IMR-90 (cell line): ENCODE measurements around the gene BRAF. TPM values are rescaled to one million over a fixed set of nuclear protein-coding genes. Genes with fewer than 3 reads are reported as not detected.

Experiments used
- ATAC-seq: fragments of 200-7000 bp; cut with Tn5 transposase; 2 replicates; pipeline ENCODE4 v1.9.1; 2020; ENCODE audit warnings: low read depth, mild to moderate bottlenecking, moderate library complexity
- BruUV-seq: library from RNA; stranded (reverse); fragments of 400-500 nt; replicated peaks from 2 replicates; lab custom pipeline; 2021; lab: Mats Ljungman, UMichigan
- CTCF ChIA-PET: fragments of 300-600 bp; formaldehyde crosslinking; extraction: SDS; loops from one replicate; lab custom pipeline; 2021; ENCODE audit warnings: antibody characterized with exemption; lab: Yijun Ruan, JAX
- POLR2A ChIA-PET: fragments of 300-600 bp; sonication (Branson Sonifier 250); formaldehyde crosslinking; loops from one replicate; lab custom pipeline; 2022; ENCODE audit warnings: antibody characterized with exemption; ENCODE audit not compliant: unreplicated experiment; lab: Charles Lee
- DNase-seq: peaks from one replicate; pipeline ENCODE4 v3.0.0; 2013
- H2AFZ ChIP-seq: replicated peaks from 2 replicates; pipeline ENCODE3; 2013; ENCODE audit warnings: low read length, mild to moderate bottlenecking; ENCODE audit not compliant: poor library complexity
- H2AK5ac ChIP-seq: 2 replicates; pipeline ENCODE4 v1.6.1; 2013; ENCODE audit warnings: low read depth, low read length, inconsistent platforms
- H2AK9ac ChIP-seq: replicated peaks from 2 replicates; pipeline ENCODE3; 2013; ENCODE audit warnings: mild to moderate bottlenecking, low read depth, low read length, moderate library complexity; ENCODE audit not compliant: poor library complexity
- H2BK120ac ChIP-seq: 2 replicates; pipeline ENCODE4 v1.6.1; 2013; ENCODE audit warnings: low read depth, low read length, inconsistent platforms
- H2BK15ac ChIP-seq: 3 replicates; pipeline ENCODE4 v1.6.1; 2013; ENCODE audit warnings: low read depth, low read length, inconsistent platforms
- H2BK20ac ChIP-seq: 2 replicates; pipeline ENCODE4 v1.6.1; 2013; ENCODE audit warnings: low read depth, mild to moderate bottlenecking, inconsistent platforms, low read length, moderate library complexity
- H2BK5ac ChIP-seq: 2 replicates; pipeline ENCODE4 v1.6.1; 2013; ENCODE audit warnings: mild to moderate bottlenecking, low read depth, low read length, inconsistent platforms; ENCODE audit not compliant: poor library complexity, severe bottlenecking
- H3K14ac ChIP-seq: replicated peaks from 2 replicates; pipeline ENCODE4 v1.6.1; 2013; ENCODE audit warnings: low read depth, low read length, inconsistent platforms
- H3K18ac ChIP-seq: 2 replicates; pipeline ENCODE4 v1.6.1; 2013; ENCODE audit warnings: low read depth, low read length, control low read depth
- H3K23ac ChIP-seq: 2 replicates; pipeline ENCODE4 v1.6.1; 2013; ENCODE audit warnings: low read depth, low read length, inconsistent platforms
- H3K27ac ChIP-seq: 2 replicates; pipeline ENCODE4 v1.5.1; 2013; ENCODE audit warnings: mild to moderate bottlenecking, control low read depth, low read length; ENCODE audit not compliant: insufficient read depth
- H3K27me3 ChIP-seq: 2 replicates; pipeline ENCODE4 v1.6.1; 2013; ENCODE audit warnings: low read length; ENCODE audit not compliant: control insufficient read depth, insufficient read depth
- H3K36me3 ChIP-seq: 2 replicates; pipeline ENCODE4 v1.6.1; 2013; ENCODE audit warnings: low read length, mixed read lengths; ENCODE audit not compliant: control insufficient read depth, insufficient read depth
- H3K4ac ChIP-seq: 2 replicates; pipeline ENCODE4 v1.6.1; 2013; ENCODE audit warnings: low read depth, low read length, inconsistent platforms
- H3K4me1 ChIP-seq: 2 replicates; pipeline ENCODE4 v1.6.1; 2013; ENCODE audit warnings: low read length, mixed read lengths; ENCODE audit not compliant: control insufficient read depth, insufficient read depth
- H3K4me2 ChIP-seq: 2 replicates; pipeline ENCODE4 v1.6.1; 2013; ENCODE audit warnings: low read depth, mild to moderate bottlenecking, control low read depth, low read length, moderate library complexity
- H3K4me3 ChIP-seq: 2 replicates; pipeline ENCODE4 v1.5.1; 2013; ENCODE audit warnings: low read depth, mild to moderate bottlenecking, control low read depth, low read length, moderate library complexity; ENCODE audit not compliant: insufficient read depth
- H3K56ac ChIP-seq: 2 replicates; pipeline ENCODE4 v1.6.1; 2013; ENCODE audit warnings: low read length, inconsistent platforms; ENCODE audit not compliant: insufficient read depth; ENCODE audit errors: extremely low read depth
- H3K79me1 ChIP-seq, 2 experiments: 2 replicates each; pipeline ENCODE4 v1.6.1; 2013; ENCODE audit warnings: low read length in 2 of 2, inconsistent platforms in 1 of 2, low read depth in 1 of 2
- H3K9ac ChIP-seq: 2 replicates; pipeline ENCODE4 v1.6.1; 2013; ENCODE audit warnings: low read depth, low read length, control low read depth
- H3K9me1 ChIP-seq: 2 replicates; pipeline ENCODE4 v1.6.1; 2013; ENCODE audit warnings: low read length, inconsistent platforms; ENCODE audit not compliant: insufficient read depth
- H3K9me3 ChIP-seq: 2 replicates; pipeline ENCODE4 v1.6.1; 2013; ENCODE audit warnings: low read length; ENCODE audit not compliant: control insufficient read depth, insufficient read depth
- H4K20me1 ChIP-seq: 2 replicates; pipeline ENCODE4 v1.6.1; 2013; ENCODE audit warnings: low read length, inconsistent platforms; ENCODE audit not compliant: insufficient read depth
- H4K5ac ChIP-seq: 2 replicates; pipeline ENCODE4 v1.6.1; 2013; ENCODE audit warnings: mild to moderate bottlenecking, low read depth, low read length, control low read depth
- H4K8ac ChIP-seq, 2 experiments: 2 replicates each; pipeline ENCODE4 v1.6.1; 2013; ENCODE audit warnings: low read depth in 2 of 2, low read length in 2 of 2, control low read depth in 1 of 2, inconsistent platforms in 1 of 2
- H4K91ac ChIP-seq: 2 replicates; pipeline ENCODE4 v1.6.1; 2013; ENCODE audit warnings: low read depth, low read length, inconsistent platforms; ENCODE audit not compliant: insufficient read depth
- CEBPB ChIP-seq: IDR thresholded peaks from 2 replicates; pipeline ENCODE4 v1.6.1; 2012; ENCODE audit warnings: low read depth, low read length, improper control_type of control experiment
- CTCF ChIP-seq: conservative IDR thresholded peaks from 2 replicates; pipeline ENCODE4 v1.5.1; 2012; ENCODE audit warnings: mild to moderate bottlenecking, low read depth, low read length, improper control_type of control experiment
- POLR2A ChIP-seq: IDR thresholded peaks from 2 replicates; pipeline ENCODE4 v1.6.1; 2012; ENCODE audit warnings: mild to moderate bottlenecking, low read depth, low read length
- RAD21 ChIP-seq: IDR thresholded peaks from 2 replicates; pipeline ENCODE4 v1.6.1; 2012; ENCODE audit warnings: low read length, improper control_type of control experiment
- WGBS, 2 experiments: methylation state at CpG; one replicate each; pipeline versions ENCODE4 v1.1.5 to v1.1.7; 2013; ENCODE audit warnings: missing lambda C conversion rate in 2 of 2; ENCODE audit not compliant: insufficient read length in 1 of 2; ENCODE audit errors: extremely low coverage in 2 of 2; 5-methylcytosine and 5-hydroxymethylcytosine counted together
- dilution Hi-C: fragments of 300-500 bp; cut with HindIII; formaldehyde crosslinking; loops from one replicate; pipeline ENCODE4 v1.14.3; 2018; ENCODE audit warnings: low sequenced_read_pairs; ENCODE audit not compliant: unreplicated experiment
- in situ Hi-C: fragments of 300-500 bp; cut with MboI; formaldehyde crosslinking; loops from 3 replicates; pipeline ENCODE4 v1.14.3; 2019; ENCODE audit warnings: low sequenced_read_pairs, inconsistent platforms, mixed read lengths
- intact Hi-C: fragments of 100-400 bp; cut with micrococcal nuclease; formaldehyde crosslinking; loops from 2 replicates; pipeline ENCODE4 v1.10.0; 2022
- polyA plus RNA-seq, 3 experiments: library from polyadenylated mRNA; depleted of rRNA; stranded (reverse); fragments of >200 nt; gene quantifications; 2 replicates each; pipeline ENCODE4 v1.2.3, GENCODE V29; 2012; ENCODE audit warnings: low replicate concordance in 1 of 3
- total RNA-seq: library from RNA; depleted of rRNA; stranded (reverse); fragments of >200 nt; gene quantifications from 2 replicates; pipeline ENCODE4 v1.2.3, GENCODE V29; 2012

The BRAF gene
- total and polyA plus RNA-seq, 2 of the 4 experiments (the other 2 are of a cell fraction) = 5.7 to 12.9 TPM

GRCh38 chr7:140922741-140923345, 1.9 kb downstream of the BRAF start (continued):
- TF ChIP-seq CTCF = no peak
- no peak for TF ChIP-seq RAD21

- Histone ChIP-seq H2BK15ac (no peak overlapping the region), H2BK20ac (no peak overlapping the region), H3K9me1 (no peaks in the 10 kb centered on the region), H2AFZ (no peak overlapping the region), H3K56ac (no peak overlapping the region), H3K4me2 (no peak overlapping the region), H2BK5ac (no peak overlapping the region), H3K4ac (no peak overlapping the region), H3K18ac (no peak overlapping the region), H4K8ac (no peak overlapping the region), H3K27ac (no peak overlapping the region), H3K4me3 (no peak overlapping the region), H3K23ac (no peak overlapping the region), H4K91ac (no peak overlapping the region), H3K36me3 (no peaks in the 10 kb centered on the region), H4K20me1 (peaks cover 43% of the 10 kb centered on the region), H2AK9ac (no peak overlapping the region), H3K9me3 (no peaks in the 10 kb centered on the region), H4K5ac (no peak overlapping the region), H3K27me3 (no peaks in the 10 kb centered on the region), H2BK120ac (no peak overlapping the region), H2AK5ac (no peak overlapping the region), H3K79me1 (peaks cover 16 to 30% of the 10 kb centered on the region in 2 experiments), H3K4me1 (no peaks in the 10 kb centered on the region), H3K14ac (no peak overlapping the region), H3K9ac (no peak overlapping the region)
- no TSS peak for BruUV-seq
- TF ChIP-seq POLR2A (no peak), CEBPB (peak; percentile 63)
- no peak for ATAC-seq
- WGBS, 2 experiments = no CpG with 5 or more reads among the region's 1 CpG
- ChIA-PET POLR2A (no interaction called here), CTCF (no interaction called here)
- intact Hi-C loops = loop anchor here (5.0 to 10.0 kb wide), 2 partner anchors 48 to 226 kb away; partner anchors contain the start of gene NDUFB2
- dilution Hi-C loops = no loop called here
- no peak for DNase-seq
- in situ Hi-C loops = no loop called here
These were observed 4.0 kb downstream of the BRAF start for GRCh38 chr7:140920745-140921144.
